Naive thymus-derived CD4-positive, alpha-beta T cell (primary cell): ENCODE data around the gene SLC38A1. TPM values are rescaled to one million over a fixed set of nuclear protein-coding genes. Genes with fewer than 3 reads are reported as not detected.
A peak's percentile ranks its signal among the peaks of the same experiment; 100 is the strongest.
"Not testable (repeated sequence)": the region's sequence is repeated elsewhere in the genome, so short reads cannot be mapped to it uniquely, and the experiment has no call there.

Source experiments
- ATAC-seq: fragments of 150-1000 bp; cut with Tn5 transposase; 2 replicates; pipeline ENCODE4 v1.10.0; 2021; ENCODE audit warnings: mild to moderate bottlenecking, moderate library complexity
- CTCF ChIA-PET: fragments of 350-600 bp; sonication (Branson Sonifier 250); formaldehyde crosslinking; loops from one replicate; lab custom pipeline; 2021; ENCODE audit warnings: antibody characterized with exemption; lab: Charles Lee
- POLR2A ChIA-PET: fragments of 350-600 bp; sonication (Branson Sonifier 250); formaldehyde crosslinking; loops from one replicate; lab custom pipeline; 2021; ENCODE audit warnings: antibody characterized with exemption, inconsistent platforms; lab: Charles Lee
- DNase-seq, 9 donors: peaks; one replicate each; pipeline versions ENCODE4 v3.0.0 to v3.0.0-alpha.2; 2020 to 2022; ENCODE audit warnings: mixed read lengths in 1 of 9
- H3K27ac ChIP-seq: one replicate; pipeline ENCODE4 v1.7.0; 2013; ENCODE audit warnings: mild to moderate bottlenecking, low read depth, low read length, moderate library complexity
- H3K27me3 ChIP-seq, 2 donors: one replicate each; pipeline ENCODE4 v1.7.0; 2013; ENCODE audit warnings: low read length in 2 of 2, mild to moderate bottlenecking in 2 of 2, moderate library complexity in 2 of 2; ENCODE audit not compliant: control insufficient read depth in 2 of 2, insufficient read depth in 2 of 2
- H3K36me3 ChIP-seq, 3 experiments: 1 replicate in 2 of 3; 2 replicates in 1 of 3; pipeline ENCODE4 v1.7.0; 2013; ENCODE audit warnings: low read length in 3 of 3, mild to moderate bottlenecking in 3 of 3, moderate library complexity in 1 of 3; ENCODE audit not compliant: insufficient read depth in 3 of 3, control insufficient read depth in 2 of 3
- H3K4me1 ChIP-seq, 2 donors: one replicate each; pipeline ENCODE4 v1.7.0; 2013; ENCODE audit warnings: low read length in 2 of 2, mild to moderate bottlenecking in 2 of 2, moderate library complexity in 1 of 2; ENCODE audit not compliant: control insufficient read depth in 2 of 2, insufficient read depth in 2 of 2
- H3K4me3 ChIP-seq: 2 replicates; pipeline ENCODE4 v1.7.0; 2013; ENCODE audit warnings: mild to moderate bottlenecking, low read length
- H3K9me3 ChIP-seq, 3 experiments: 1 replicate in 2 of 3; 2 replicates in 1 of 3; pipeline ENCODE4 v1.7.0; 2013; ENCODE audit warnings: low read length in 3 of 3; ENCODE audit not compliant: control insufficient read depth in 2 of 3
- H3K27ac Mint-ChIP-seq, 9 donors: one replicate each; pipeline ENCODE4 v1.8.0; 2020 to 2022; ENCODE audit warnings: mixed read lengths in 9 of 9, mild to moderate bottlenecking in 8 of 9, moderate library complexity in 5 of 9, inconsistent platforms in 2 of 9
- H3K27me3 Mint-ChIP-seq, 5 donors: one replicate each; pipeline ENCODE4 v1.8.0; 2021 to 2022; ENCODE audit warnings: mixed read lengths in 5 of 5, mild to moderate bottlenecking in 1 of 5
- H3K36me3 Mint-ChIP-seq, 5 donors: one replicate each; pipeline ENCODE4 v1.8.0; 2020 to 2022; ENCODE audit warnings: mixed read lengths in 5 of 5, mild to moderate bottlenecking in 3 of 5, inconsistent platforms in 1 of 5
- H3K4me1 Mint-ChIP-seq, 7 donors: one replicate each; pipeline ENCODE4 v1.8.0; 2020 to 2022; ENCODE audit warnings: mixed read lengths in 7 of 7, mild to moderate bottlenecking in 3 of 7, inconsistent platforms in 1 of 7
- H3K4me3 Mint-ChIP-seq, 10 donors: one replicate each; pipeline ENCODE4 v1.8.0; 2020 to 2022; ENCODE audit warnings: mild to moderate bottlenecking in 10 of 10, mixed read lengths in 10 of 10, moderate library complexity in 6 of 10, inconsistent platforms in 2 of 10
- H3K9me3 Mint-ChIP-seq, 11 donors: one replicate each; pipeline ENCODE4 v1.8.0; 2020 to 2022; ENCODE audit warnings: mixed read lengths in 11 of 11, mild to moderate bottlenecking in 4 of 11, inconsistent platforms in 1 of 11, moderate library complexity in 1 of 11
- intact Hi-C, 2 donors: fragments of 100-400 bp; cut with micrococcal nuclease; formaldehyde crosslinking; loops; one replicate each; pipeline ENCODE4 v1.15.1; 2023
- polyA plus RNA-seq, 2 donors: library from polyadenylated mRNA; unstranded; fragments of 300-500 nt; fragmentation: Illumina TruSeq; gene quantifications; one replicate each; pipeline ENCODE4 v1.2.3, GENCODE V29; 2021
- total RNA-seq, 6 experiments: library from RNA in 5 of 6; stranded (reverse) in 5 of 6; gene quantifications; 1 replicate in 5 of 6; 2 replicates in 1 of 6; pipeline ENCODE4 v1.2.3 and lab custom pipeline; 2021 to 2026

Gene SLC38A1
- total and polyA plus RNA-seq, 7 experiments from 2014 or later: 172 to 283 (median 249) TPM

- DNase-seq: no peak
- Mint-ChIP-seq H3K4me3 (no peak overlapping the region), H3K9me3 (peaks cover 0 to 2% (median 0%) of the 10 kb centered on the region in 11 donors), H3K36me3 (peaks cover 10 to 68% (median 54%) of the 10 kb centered on the region in 5 donors), H3K4me1 (peaks cover 18 to 65% (median 56%) of the 10 kb centered on the region in 7 donors), H3K27ac (peak overlapping the region in 7 of 9 donors; percentile 10 to 99 (median 76)), H3K27me3 (no peaks in the 10 kb centered on the region)
- H3K36me3 ChIP-seq: peaks cover 26 to 60% (median 41%) of the 10 kb centered on the region in 3 experiments
- CTCF ChIA-PET: interaction anchor here (1.1 to 1.4 kb wide), 2 partner anchors 80 to 94 kb away, joined by 3 to 5 read pairs; no protein-coding TSS in a partner anchor
- no peaks in the 10 kb centered on the region for H3K27me3 ChIP-seq
- POLR2A ChIA-PET: interaction anchor here (1.1 to 7.6 kb wide), 5 partner anchors 10 to 64 kb away, joined by 4 to 78 read pairs (median 5); partner anchors contain the start of gene SLC38A1
- ATAC-seq: no peak
- H3K4me1 ChIP-seq: peaks cover 19 to 26% of the 10 kb centered on the region in 2 donors
- no peak overlapping the region for H3K4me3 ChIP-seq
- intact Hi-C loops: loop anchor here in 1 of 2 donors (1.0 kb wide), 1 partner anchor 98 kb away; no protein-coding TSS in a partner anchor
- no peak overlapping the region for H3K27ac ChIP-seq
- no peaks in the 10 kb centered on the region for H3K9me3 ChIP-seq
These were observed 63.5 kb downstream of the SLC38A1 start for GRCh38 chr12:46205294-46205693.

- H3K9me3 ChIP-seq: no peaks in the 10 kb centered on the region
- H3K27me3 Mint-ChIP-seq: no peaks in the 10 kb centered on the region
- peaks cover 23 to 80% (median 68%) of the 10 kb centered on the region in 5 donors for H3K36me3 Mint-ChIP-seq
- H3K9me3 Mint-ChIP-seq: peaks cover 0 to 1% (median 0%) of the 10 kb centered on the region in 11 donors
- H3K4me3 ChIP-seq: no peak overlapping the region
- intact Hi-C loops: loop anchor here in 1 of 2 donors (1.0 kb wide), 1 partner anchor 9 kb away; no protein-coding TSS in a partner anchor
- H3K27me3 ChIP-seq: no peaks in the 10 kb centered on the region
- no peaks in the 10 kb centered on the region for H3K4me1 ChIP-seq
- peak overlapping the region in 6 of 9 donors; percentile 13 to 66 (median 26) for H3K27ac Mint-ChIP-seq
- DNase-seq (no peak), ATAC-seq (no peak)
- ChIA-PET POLR2A (interaction anchor here (0.8 to 1.5 kb wide), 5 partner anchors 14 to 69 kb away, joined by 3 to 5 read pairs (median 3); no protein-coding TSS in a partner anchor), CTCF (interaction anchor here (1.0 kb wide), 1 partner anchor 70 kb away, joined by 3 read pairs; no protein-coding TSS in a partner anchor)
- H3K4me1 Mint-ChIP-seq: peaks cover 2 to 52% (median 42%) of the 10 kb centered on the region in 7 donors
- H3K27ac ChIP-seq: no peak overlapping the region
- H3K36me3 ChIP-seq: peaks cover 53 to 85% (median 60%) of the 10 kb centered on the region in 3 experiments
- no peak overlapping the region for H3K4me3 Mint-ChIP-seq
These were observed 67.5 kb downstream of the SLC38A1 start for GRCh38 chr12:46201284-46201789.

- CTCF ChIA-PET: interaction anchor here (0.6 to 1.1 kb wide), 3 partner anchors 71 to 103 kb away, joined by 3 to 6 read pairs (median 3); no protein-coding TSS in a partner anchor
- Mint-ChIP-seq H3K4me1 (peaks cover 2 to 44% (median 39%) of the 10 kb centered on the region in 7 donors), H3K27ac (peak overlapping the region in 1 of 9 donors; percentile 45), H3K4me3 (no peak overlapping the region), H3K36me3 (peaks cover 27 to 81% (median 68%) of the 10 kb centered on the region in 5 donors), H3K27me3 (no peaks in the 10 kb centered on the region), H3K9me3 (peaks cover 0 to 5% (median 0%) of the 10 kb centered on the region in 11 donors)
- ATAC-seq (no peak), DNase-seq (no peak)
- H3K27ac ChIP-seq: no peak overlapping the region
- POLR2A ChIA-PET: interaction anchor here (1.0 to 1.6 kb wide), 3 partner anchors 14 to 69 kb away, joined by 3 to 4 read pairs (median 3); no protein-coding TSS in a partner anchor
- H3K36me3 ChIP-seq: peaks cover 54 to 86% (median 60%) of the 10 kb centered on the region in 3 experiments
- no peaks in the 10 kb centered on the region for H3K9me3 ChIP-seq
- intact Hi-C loops: no loop called here
- no peak overlapping the region for H3K4me3 ChIP-seq
- no peaks in the 10 kb centered on the region for H3K4me1 ChIP-seq
- H3K27me3 ChIP-seq: no peaks in the 10 kb centered on the region
These were observed 68.3 kb downstream of the SLC38A1 start for GRCh38 chr12:46200551-46200950.

GRCh38 chr12:46198913-46199312 lies 69.9 kb downstream of the SLC38A1 start:
- peaks cover 56 to 85% (median 63%) of the 10 kb centered on the region in 3 experiments for H3K36me3 ChIP-seq

GRCh38 chr12:46197883-46198282 lies 71.0 kb downstream of the SLC38A1 start:
- peaks cover 50 to 74% (median 52%) of the 10 kb centered on the region in 3 experiments for H3K36me3 ChIP-seq
- ChIA-PET CTCF (no interaction called here), POLR2A (interaction anchor here (0.7 to 4.4 kb wide), 3 partner anchors 19 to 72 kb away, joined by 3 to 21 read pairs (median 5); partner anchors contain the start of gene SLC38A1)
- H3K4me3 ChIP-seq: no peak overlapping the region
- no peak for DNase-seq
- no peaks in the 10 kb centered on the region for H3K9me3 ChIP-seq
- H3K27ac ChIP-seq: no peak overlapping the region
- H3K4me1 ChIP-seq: no peaks in the 10 kb centered on the region
- Mint-ChIP-seq H3K4me3 (no peak overlapping the region), H3K4me1 (peaks cover 4 to 53% (median 45%) of the 10 kb centered on the region in 7 donors), H3K36me3 (peaks cover 31 to 82% (median 78%) of the 10 kb centered on the region in 5 donors), H3K27me3 (no peaks in the 10 kb centered on the region), H3K27ac (peak overlapping the region in 6 of 9 donors; percentile 3 to 78 (median 70)), H3K9me3 (peaks cover 0 to 20% (median 4%) of the 10 kb centered on the region in 11 donors)
- intact Hi-C loops: no loop called here
- ATAC-seq: no peak
- no peaks in the 10 kb centered on the region for H3K27me3 ChIP-seq

More at GRCh38 chr12:46198913-46199312, 69.9 kb downstream of the SLC38A1 start:
- POLR2A ChIA-PET: interaction anchor here (0.7 to 1.5 kb wide), 5 partner anchors 9 to 266 kb away, joined by 3 to 10 read pairs (median 3); partner anchors contain the start of gene SLC38A1
- Mint-ChIP-seq H3K36me3 (peaks cover 33 to 82% (median 74%) of the 10 kb centered on the region in 5 donors), H3K27ac (peak overlapping the region in 8 of 9 donors; percentile 3 to 90 (median 71)), H3K9me3 (peaks cover 0 to 11% (median 0%) of the 10 kb centered on the region in 11 donors), H3K4me3 (peak overlapping the region in 1 of 10 donors; percentile 27), H3K4me1 (peaks cover 4 to 42% (median 40%) of the 10 kb centered on the region in 7 donors), H3K27me3 (no peaks in the 10 kb centered on the region)
- CTCF ChIA-PET: no interaction called here
- intact Hi-C loops: no loop called here
- DNase-seq: no peak
- Histone ChIP-seq H3K27me3 (no peaks in the 10 kb centered on the region), H3K27ac (no peak overlapping the region), H3K9me3 (no peaks in the 10 kb centered on the region), H3K4me1 (no peaks in the 10 kb centered on the region), H3K4me3 (no peak overlapping the region)
- ATAC-seq: no peak

GRCh38 chr12:46190533-46190932 lies 78.3 kb downstream of the SLC38A1 start:
- H3K27ac ChIP-seq, intact Hi-C loops, H3K4me3 ChIP-seq, H3K27me3 ChIP-seq, ATAC-seq, H3K4me1 ChIP-seq, DNase-seq, H3K27me3 Mint-ChIP-seq, H3K9me3 ChIP-seq: not testable (repeated sequence)
- CTCF ChIA-PET: interaction anchor here (1.0 kb wide), 1 partner anchor 65 kb away, joined by 3 read pairs; no protein-coding TSS in a partner anchor
- peaks cover 28 to 81% (median 69%) of the 10 kb centered on the region in 5 donors for H3K36me3 Mint-ChIP-seq
- H3K4me1 Mint-ChIP-seq: peaks cover 10 to 78% (median 57%) of the 10 kb centered on the region in 7 donors
- H3K4me3 Mint-ChIP-seq: peak overlapping the region in 1 of 10 donors; percentile 42
- peak overlapping the region in 8 of 9 donors; percentile 29 to 86 (median 78) for H3K27ac Mint-ChIP-seq
- peaks cover 0 to 34% (median 12%) of the 10 kb centered on the region in 11 donors for H3K9me3 Mint-ChIP-seq
- POLR2A ChIA-PET: interaction anchor here (1.6 kb wide), 1 partner anchor 78 kb away, joined by 3 read pairs; the partner anchor contains the start of gene SLC38A1
- peaks cover 6 to 36% (median 11%) of the 10 kb centered on the region in 3 experiments for H3K36me3 ChIP-seq
